BLaER1 (cell line): ENCODE data around the gene TMPRSS9.
"Not testable (repeated sequence)": the region's sequence is repeated elsewhere in the genome, so short reads cannot be mapped to it uniquely, and the experiment has no call there.

Source experiments
- H3K27ac ChIP-seq: shearing (Covaris generic); formaldehyde crosslinking; 2 replicates; pipeline ENCODE4 v1.8.1; 2022
- H3K27me3 ChIP-seq: shearing (Covaris generic); formaldehyde crosslinking; 2 replicates; pipeline ENCODE4 v1.8.1; 2022
- H3K36me3 ChIP-seq: shearing (Covaris generic); formaldehyde crosslinking; 2 replicates; pipeline ENCODE4 v1.8.1; 2022
- H3K4me1 ChIP-seq: shearing (Covaris generic); formaldehyde crosslinking; 2 replicates; pipeline ENCODE4 v1.8.1; 2022
- H3K4me2 ChIP-seq: shearing (Covaris generic); formaldehyde crosslinking; 2 replicates; pipeline ENCODE4 v1.8.1; 2022
- H3K4me3 ChIP-seq: shearing (Covaris generic); formaldehyde crosslinking; 2 replicates; pipeline ENCODE4 v1.8.1; 2022
- H3K9ac ChIP-seq: shearing (Covaris generic); formaldehyde crosslinking; 2 replicates; pipeline ENCODE4 v1.8.1; 2022
- H3K9me3 ChIP-seq: shearing (Covaris generic); formaldehyde crosslinking; 2 replicates; pipeline ENCODE4 v1.8.1; 2022
- H4K20me1 ChIP-seq: shearing (Covaris generic); formaldehyde crosslinking; 2 replicates; pipeline ENCODE4 v1.8.1; 2022
- Cebpa-rat ChIP-seq: shearing (Covaris generic); IDR thresholded peaks from 2 replicates; pipeline ENCODE4 v1.8.1; 2022

Gene TMPRSS9

DNA sequence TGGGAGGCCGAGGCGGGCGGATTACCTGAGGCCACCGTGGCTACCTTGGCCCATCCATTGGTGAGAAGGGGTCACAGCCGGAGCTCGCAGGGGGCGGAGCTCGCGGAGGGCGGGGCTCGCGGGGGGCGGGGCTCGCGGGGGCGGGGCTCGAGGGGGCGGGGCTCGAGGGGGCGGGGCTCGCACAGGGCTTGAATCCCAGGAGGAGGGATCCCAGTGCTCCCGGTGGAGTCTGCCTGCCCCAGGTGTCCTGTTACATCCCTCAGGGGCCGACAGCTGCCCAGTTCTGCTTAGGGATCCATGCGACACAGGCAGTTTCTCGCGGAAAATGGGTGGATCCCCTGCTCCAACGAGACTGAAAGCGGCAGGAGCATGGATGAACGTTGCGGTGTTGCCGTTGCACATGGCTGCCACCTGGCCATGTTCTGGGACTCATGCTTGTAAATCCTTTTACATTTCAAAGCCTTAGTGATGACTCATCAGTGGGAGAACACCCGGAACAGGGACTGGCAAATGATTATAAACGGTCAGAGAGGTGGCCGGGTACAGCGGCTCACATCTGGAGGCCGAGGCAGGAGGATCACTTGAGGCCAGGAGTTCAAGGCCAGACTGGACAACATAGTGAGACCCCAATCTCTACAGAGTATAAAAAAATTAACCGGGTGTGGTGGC, 25.1 kb downstream of the TMPRSS9 start:
- H3K4me3 ChIP-seq: no peak overlapping the region
- no peaks in the 10 kb centered on the region for H3K36me3 ChIP-seq
- no peak overlapping the region for H3K9ac ChIP-seq
- no peak overlapping the region for H3K27ac ChIP-seq
- H3K4me2 ChIP-seq: no peak overlapping the region
- peaks cover 11% of the 10 kb centered on the region for H3K9me3 ChIP-seq
- TF ChIP-seq Cebpa-rat: no peak
- H3K4me1 ChIP-seq: peaks cover 24% of the 10 kb centered on the region
- H4K20me1 ChIP-seq: no peaks in the 10 kb centered on the region
- H3K27me3 ChIP-seq: no peaks in the 10 kb centered on the region

DNA sequence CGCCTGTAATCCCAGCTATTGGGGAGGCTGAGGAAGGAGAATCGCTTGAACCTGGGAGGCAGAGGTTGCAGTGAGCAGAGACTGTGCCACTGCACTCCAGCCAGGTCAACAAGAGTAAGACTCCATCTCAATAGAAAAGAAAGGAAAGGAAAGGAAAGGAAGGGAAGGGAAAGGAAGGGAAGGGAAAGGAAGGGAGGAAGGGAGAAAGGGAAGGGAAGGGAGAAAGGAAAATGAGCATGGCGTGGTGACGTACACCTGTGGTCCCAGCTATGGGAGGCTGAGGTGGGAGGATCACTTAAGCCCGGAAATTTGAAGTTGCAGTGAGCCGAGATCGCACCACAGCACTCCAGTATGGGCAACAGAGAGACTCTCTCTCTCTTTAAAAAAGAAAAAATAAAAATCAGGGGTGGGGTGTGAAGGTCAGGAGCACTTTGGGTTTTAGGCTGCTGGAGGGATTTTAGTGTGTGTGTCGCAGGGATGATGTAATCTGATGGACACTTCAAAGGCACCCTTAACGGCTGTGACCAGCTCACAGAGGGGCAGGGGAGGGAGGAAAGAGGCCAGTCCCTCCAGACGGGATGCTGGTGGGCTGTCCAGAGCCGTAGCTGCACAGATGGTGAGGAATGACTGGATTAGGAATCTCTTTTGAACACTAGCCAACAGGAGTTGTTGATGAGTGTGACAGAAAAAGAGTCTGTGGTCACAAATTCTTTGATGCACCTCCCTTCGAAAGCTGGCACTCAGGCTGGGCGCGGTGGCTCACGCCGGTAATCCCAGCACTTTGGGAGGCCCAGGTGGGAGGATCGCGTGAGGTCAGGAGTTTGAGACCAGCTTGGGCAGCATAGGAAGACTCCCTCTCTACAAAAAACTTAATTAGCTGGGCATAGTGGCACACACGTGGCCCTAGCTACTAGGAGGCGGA, 27.6 kb downstream of the TMPRSS9 start:
- Histone ChIP-seq H3K27me3 (no peaks in the 10 kb centered on the region), H3K9ac (no peak overlapping the region), H3K4me2 (no peak overlapping the region), H3K4me1 (peaks cover 41% of the 10 kb centered on the region), H3K27ac (no peak overlapping the region), H3K36me3 (no peaks in the 10 kb centered on the region), H4K20me1 (no peaks in the 10 kb centered on the region), H3K9me3 (peaks cover under 1% of the 10 kb centered on the region; the same call in 1 of the 2 replicates), H3K4me3 (no peak overlapping the region)
- no peak for TF ChIP-seq Cebpa-rat

DNA sequence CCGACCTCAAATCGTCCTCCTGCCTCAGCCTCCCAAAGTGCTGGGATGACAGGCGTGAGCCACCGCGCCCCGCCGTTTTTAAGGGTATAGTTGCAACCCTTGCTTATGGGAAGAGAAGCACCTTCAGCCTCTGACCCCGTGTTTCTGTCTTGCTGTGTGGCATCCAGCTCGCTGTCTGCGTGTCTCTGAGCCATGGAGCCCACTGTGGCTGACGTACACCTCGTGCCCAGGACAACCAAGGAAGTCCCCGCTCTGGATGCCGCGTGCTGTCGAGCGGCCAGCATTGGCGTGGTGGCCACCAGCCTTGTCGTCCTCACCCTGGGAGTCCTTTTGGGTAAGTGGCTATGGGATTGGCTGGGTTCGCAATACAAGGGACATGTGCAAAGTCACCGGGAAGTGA, 29.5 kb downstream of the TMPRSS9 start:
- no peak for TF ChIP-seq Cebpa-rat
- H3K27ac ChIP-seq: no peak overlapping the region
- no peak overlapping the region for H3K9ac ChIP-seq
- no peak overlapping the region for H3K4me2 ChIP-seq
- no peaks in the 10 kb centered on the region for H3K36me3 ChIP-seq
- H3K4me1 ChIP-seq: peaks cover 41% of the 10 kb centered on the region
- H4K20me1 ChIP-seq: no peaks in the 10 kb centered on the region
- H3K9me3 ChIP-seq: peaks cover 10% of the 10 kb centered on the region
- no peaks in the 10 kb centered on the region for H3K27me3 ChIP-seq
- no peak overlapping the region for H3K4me3 ChIP-seq

DNA sequence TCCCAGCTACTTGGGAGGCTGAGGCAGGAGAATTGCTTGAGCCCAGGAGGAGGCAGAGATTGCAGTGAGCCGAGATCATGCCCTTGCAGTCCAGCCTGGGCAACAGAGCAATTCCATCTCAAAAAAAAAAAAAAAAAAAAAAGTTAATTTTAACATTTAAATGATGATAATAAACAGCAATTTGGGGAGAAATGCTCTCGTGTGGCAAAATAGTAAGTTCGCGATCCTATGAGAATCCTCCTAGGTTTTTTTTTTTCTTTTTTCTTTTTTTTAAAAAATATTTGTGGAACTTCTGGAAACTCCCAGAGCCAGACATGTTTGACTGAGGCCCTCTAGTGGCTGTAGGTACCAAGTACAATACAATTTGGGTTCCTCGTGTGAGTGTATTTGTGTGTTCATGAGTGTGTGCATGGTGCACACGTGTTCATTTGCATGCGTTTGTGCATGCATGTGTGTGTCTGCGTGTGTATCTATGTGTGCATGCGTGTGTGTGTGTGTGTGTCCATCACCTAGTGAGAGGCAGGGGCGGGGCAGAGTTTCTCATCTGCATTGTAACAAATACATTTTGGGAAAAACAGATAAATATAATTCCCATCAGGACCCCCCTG, 31.2 kb downstream of the TMPRSS9 start:
- no peak overlapping the region for H3K4me3 ChIP-seq
- H3K27me3 ChIP-seq: no peaks in the 10 kb centered on the region
- peaks cover 44% of the 10 kb centered on the region for H3K4me1 ChIP-seq
- no peaks in the 10 kb centered on the region for H3K36me3 ChIP-seq
- H4K20me1 ChIP-seq: no peaks in the 10 kb centered on the region
- no peak for TF ChIP-seq Cebpa-rat
- no peak overlapping the region for H3K27ac ChIP-seq
- H3K9me3 ChIP-seq: peaks cover 10% of the 10 kb centered on the region
- H3K9ac ChIP-seq: no peak overlapping the region
- H3K4me2 ChIP-seq: 0 out of 2 replicates have a peak overlapping the region, but pooled peaks have one; percentile 9

DNA sequence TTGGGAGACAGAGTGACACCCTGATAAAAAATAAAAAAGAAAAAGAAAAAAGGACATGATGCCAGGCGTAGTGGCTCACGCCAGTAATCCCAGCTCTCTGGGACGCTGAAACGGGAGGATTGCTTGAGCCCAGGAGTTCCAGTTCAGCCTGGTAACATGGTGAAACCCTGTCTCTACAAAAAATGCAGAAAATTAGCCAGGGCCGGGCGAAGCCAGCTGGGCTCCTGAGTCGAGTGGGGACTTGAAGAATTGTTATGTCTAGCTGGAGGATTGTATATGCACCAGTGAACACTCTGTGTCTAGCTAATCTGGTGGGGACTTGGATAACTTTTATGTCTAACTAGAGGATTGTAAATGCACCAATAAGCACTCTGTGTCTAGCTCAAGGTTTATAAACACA, 32.3 kb downstream of the TMPRSS9 start:
- H3K9me3 ChIP-seq: peaks cover 10% of the 10 kb centered on the region
- H3K27me3 ChIP-seq: no peaks in the 10 kb centered on the region
- no peak overlapping the region for H3K27ac ChIP-seq
- H3K4me2 ChIP-seq: no peak overlapping the region
- TF ChIP-seq Cebpa-rat: no peak
- no peak overlapping the region for H3K4me3 ChIP-seq
- H4K20me1 ChIP-seq: no peaks in the 10 kb centered on the region
- H3K9ac ChIP-seq: no peak overlapping the region
- no peaks in the 10 kb centered on the region for H3K36me3 ChIP-seq
- H3K4me1 ChIP-seq: peaks cover 43% of the 10 kb centered on the region

DNA sequence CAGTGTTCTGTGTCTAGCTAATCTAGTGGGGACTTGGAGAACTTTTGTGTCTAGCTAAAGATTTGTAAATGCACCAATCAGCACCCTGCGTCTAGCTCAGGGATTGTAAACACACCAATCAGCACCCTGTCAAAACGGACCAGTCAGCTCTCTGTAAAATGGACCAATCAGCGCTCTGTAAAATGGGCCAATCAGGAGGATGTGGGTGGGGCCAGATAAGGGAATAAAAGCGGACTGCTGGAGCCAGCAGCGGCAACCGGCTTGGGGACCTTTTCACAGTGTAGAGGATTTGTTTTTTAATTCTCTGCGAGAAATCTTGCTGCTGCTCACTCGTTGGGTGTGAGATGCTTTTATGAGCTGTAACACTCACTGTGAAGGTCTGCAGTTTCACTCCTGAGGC, 32.8 kb downstream of the TMPRSS9 start:
- H4K20me1 ChIP-seq, H3K4me2 ChIP-seq, H3K9ac ChIP-seq, H3K27me3 ChIP-seq, H3K4me3 ChIP-seq, H3K36me3 ChIP-seq, H3K27ac ChIP-seq: not testable (repeated sequence)
- Histone ChIP-seq H3K4me1 (peaks cover 38% of the 10 kb centered on the region), H3K9me3 (peaks cover 10% of the 10 kb centered on the region)

DNA sequence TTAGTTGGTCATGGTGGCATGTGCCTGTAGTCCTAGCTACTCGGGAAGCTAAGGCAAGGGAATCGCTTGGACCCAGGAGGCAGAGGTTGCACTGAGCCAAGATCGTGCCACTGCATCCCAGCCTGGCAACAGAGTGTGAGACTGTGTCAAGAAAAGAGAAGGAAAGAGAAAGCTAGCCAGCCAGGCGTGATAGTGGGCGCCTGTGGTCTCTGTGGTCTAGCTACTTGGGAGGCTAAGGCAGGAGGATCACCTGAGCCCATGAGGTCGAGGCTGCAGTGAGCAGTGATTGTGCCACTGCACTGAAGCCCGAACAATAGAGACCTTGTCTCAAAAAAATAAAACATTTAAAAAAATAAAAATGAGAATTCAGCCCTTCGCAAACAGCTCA, 34.0 kb downstream of the TMPRSS9 start:
- TF ChIP-seq Cebpa-rat: no peak
- Histone ChIP-seq H4K20me1 (no peaks in the 10 kb centered on the region), H3K4me2 (peak overlapping the region; percentile 62), H3K27me3 (no peaks in the 10 kb centered on the region), H3K36me3 (no peaks in the 10 kb centered on the region), H3K9me3 (peaks cover 10% of the 10 kb centered on the region), H3K27ac (no peak overlapping the region), H3K4me1 (peaks cover 35% of the 10 kb centered on the region), H3K4me3 (0 out of 2 replicates have a peak overlapping the region, but pooled peaks have one; percentile 7), H3K9ac (no peak overlapping the region)

DNA sequence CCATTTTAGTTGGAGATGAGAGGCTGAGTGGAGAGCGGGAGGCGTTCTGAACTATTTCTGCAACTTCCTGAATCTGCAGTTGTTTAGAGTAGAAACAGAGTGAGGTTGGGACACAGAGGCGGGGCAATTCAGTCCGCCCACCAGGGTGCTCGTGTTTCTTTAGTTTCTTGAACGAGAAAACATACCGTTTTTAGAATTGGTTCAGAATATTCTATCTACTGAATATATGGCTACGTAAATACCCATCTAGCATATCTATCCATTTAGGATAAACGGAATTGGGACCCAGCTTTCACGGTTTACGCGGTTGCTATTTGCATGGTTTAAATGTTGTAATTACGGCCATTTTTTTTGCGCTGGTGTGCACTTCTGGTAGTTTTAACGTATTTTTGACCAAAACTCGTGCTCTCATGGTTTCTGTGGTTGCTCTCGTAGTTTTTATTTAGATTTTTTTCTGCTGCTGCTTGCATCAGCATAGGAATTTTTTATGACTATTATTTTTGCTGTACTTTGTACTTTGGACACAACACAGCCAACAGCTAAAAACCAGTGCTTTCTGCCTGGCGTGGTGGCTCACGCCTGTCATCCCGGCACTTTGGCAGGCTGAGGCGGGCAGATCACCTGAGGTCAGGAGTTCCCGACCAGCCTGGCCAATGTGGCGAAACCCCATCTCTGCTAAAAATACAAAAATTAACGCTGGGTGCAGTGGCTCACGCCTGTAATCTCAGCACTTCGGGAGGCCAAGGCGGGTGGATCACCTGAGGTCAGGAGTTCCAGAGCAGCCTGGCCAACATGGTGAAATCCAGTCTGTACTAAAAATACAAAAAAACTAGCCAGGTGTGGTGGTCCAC, 34.6 kb downstream of the TMPRSS9 start:
- H3K4me2 ChIP-seq: peak overlapping the region; percentile 62
- no peak overlapping the region for H3K9ac ChIP-seq
- no peak overlapping the region for H3K4me3 ChIP-seq

DNA sequence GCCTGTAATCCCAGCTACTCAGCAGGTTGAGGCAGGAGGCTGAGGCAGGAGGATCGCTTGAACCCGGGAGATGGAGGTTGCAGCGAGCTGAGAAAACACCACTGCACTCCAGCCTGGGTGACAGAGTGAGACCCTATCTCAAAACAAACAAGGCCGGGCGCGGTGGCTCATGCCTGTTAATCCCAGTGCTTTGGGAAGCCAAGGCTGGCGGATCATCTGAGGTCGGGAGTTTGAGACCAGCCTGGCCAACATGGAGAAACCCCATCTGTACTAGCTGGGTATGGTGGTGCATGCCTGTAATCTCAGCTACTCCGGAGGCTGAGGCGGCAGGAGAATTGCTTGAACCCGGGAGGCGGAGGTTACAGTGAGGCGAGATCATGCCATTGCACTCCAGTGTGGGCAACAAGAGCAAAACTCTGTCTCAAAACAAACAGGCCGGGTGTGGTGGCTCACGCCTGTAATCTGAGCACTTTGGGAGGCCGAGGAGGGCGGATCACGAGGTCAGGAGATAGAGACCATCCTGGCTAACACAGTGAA, 35.3 kb downstream of the TMPRSS9 start:
- H3K27ac ChIP-seq, H3K4me3 ChIP-seq, H3K9ac ChIP-seq: not testable (repeated sequence)

More for the DNA sequence above, 34.6 kb downstream of the TMPRSS9 start:
- Histone ChIP-seq H3K36me3 (no peaks in the 10 kb centered on the region), H3K4me1 (peaks cover 35% of the 10 kb centered on the region), H3K9me3 (peaks cover 10% of the 10 kb centered on the region), H3K27me3 (no peaks in the 10 kb centered on the region), H4K20me1 (no peaks in the 10 kb centered on the region), H3K27ac (no peak overlapping the region)
- no peak for TF ChIP-seq Cebpa-rat

DNA sequence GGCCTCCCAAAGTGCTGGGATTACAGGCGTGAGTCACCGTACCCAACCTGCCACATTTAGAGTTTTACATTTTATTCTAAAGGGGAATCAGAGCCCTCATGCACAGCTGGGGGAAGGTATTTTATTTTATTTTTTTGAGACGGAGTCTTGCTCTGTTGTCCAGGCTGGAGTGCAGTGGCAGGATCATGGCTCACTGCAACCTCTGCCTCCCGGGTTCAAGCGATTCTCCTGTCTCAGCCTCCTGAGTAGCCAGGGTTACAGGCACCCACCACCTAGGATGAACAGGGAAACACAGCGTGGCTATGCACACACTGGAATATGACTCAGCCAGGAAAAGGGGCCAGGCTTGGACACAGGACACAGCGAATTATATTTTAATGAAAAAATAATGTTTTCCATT, 37.1 kb downstream of the TMPRSS9 start:
- H4K20me1 ChIP-seq, H3K4me3 ChIP-seq, H3K27ac ChIP-seq, H3K36me3 ChIP-seq, H3K27me3 ChIP-seq, H3K4me2 ChIP-seq, H3K9ac ChIP-seq: not testable (repeated sequence)
- Histone ChIP-seq H3K4me1 (peaks cover 30% of the 10 kb centered on the region), H3K9me3 (peaks cover 10% of the 10 kb centered on the region)

More for the DNA sequence above, 35.3 kb downstream of the TMPRSS9 start:
- peaks cover 35% of the 10 kb centered on the region for H3K4me1 ChIP-seq
- not testable (repeated sequence) for H3K4me2 ChIP-seq, H3K27me3 ChIP-seq, H4K20me1 ChIP-seq, H3K36me3 ChIP-seq
- peaks cover 10% of the 10 kb centered on the region for H3K9me3 ChIP-seq
